Liver (tissue), 9 donors: ENCODE measurements around the gene RAB7A. TPM values are rescaled to one million over a fixed set of nuclear protein-coding genes. Genes with fewer than 3 reads are reported as not detected.

Experiments used
- DNase-seq: peaks from one replicate; pipeline ENCODE4 v3.0.0-alpha.2; 2017; ENCODE audit warnings: low spot score
- H3K27ac ChIP-seq, 2 donors: one replicate each; pipeline ENCODE4 v1.7.0; 2013; ENCODE audit warnings: inconsistent platforms in 2 of 2, low read length in 2 of 2, control low read depth in 1 of 2, low read depth in 1 of 2, mild to moderate bottlenecking in 1 of 2
- H3K27me3 ChIP-seq, 4 donors: one replicate each; pipeline versions ENCODE4 v1.6.1 to v1.7.0; 2013; ENCODE audit warnings: low read length in 3 of 4, inconsistent platforms in 1 of 4, mild to moderate bottlenecking in 1 of 4, moderate library complexity in 1 of 4; ENCODE audit not compliant: control insufficient read depth in 4 of 4, insufficient read depth in 4 of 4
- H3K36me3 ChIP-seq, 4 donors: one replicate each; pipeline versions ENCODE4 v1.6.1 to v1.7.0; 2013; ENCODE audit warnings: low read length in 3 of 4, mild to moderate bottlenecking in 3 of 4, low read depth in 1 of 4, moderate library complexity in 1 of 4; ENCODE audit not compliant: control insufficient read depth in 4 of 4, insufficient read depth in 3 of 4
- H3K4me1 ChIP-seq, 4 donors: one replicate each; pipeline versions ENCODE4 v1.6.1 to v1.7.0; 2013; ENCODE audit warnings: low read length in 3 of 4, mild to moderate bottlenecking in 3 of 4, moderate library complexity in 1 of 4; ENCODE audit not compliant: control insufficient read depth in 4 of 4, insufficient read depth in 4 of 4
- H3K4me3 ChIP-seq, 3 donors: one replicate each; pipeline versions ENCODE4 v1.6.1 to v1.7.0; 2013; ENCODE audit warnings: low read length in 3 of 3, control low read depth in 1 of 3, low read depth in 1 of 3, mild to moderate bottlenecking in 1 of 3
- H3K9ac ChIP-seq, 2 donors: one replicate each; pipeline ENCODE4 v1.7.0; 2013; ENCODE audit warnings: low read length in 2 of 2, mild to moderate bottlenecking in 2 of 2, moderate library complexity in 2 of 2, control low read depth in 1 of 2, low read depth in 1 of 2
- H3K9me3 ChIP-seq, 4 donors: one replicate each; pipeline versions ENCODE4 v1.6.1 to v1.7.0; 2013; ENCODE audit warnings: low read length in 3 of 4; ENCODE audit not compliant: control insufficient read depth in 4 of 4
- EGR1 ChIP-seq, 2 donors: IDR thresholded peaks; 2 replicates each; pipeline ENCODE4 v1.6.1; 2016 to 2018; ENCODE audit warnings: antibody characterized with exemption in 2 of 2, low read depth in 2 of 2
- FOXA1 ChIP-seq: IDR thresholded peaks from 2 replicates; pipeline ENCODE4 v1.6.1; 2016; ENCODE audit warnings: antibody characterized with exemption
- FOXA2 ChIP-seq: IDR thresholded peaks from 2 replicates; pipeline ENCODE4 v1.6.1; 2016; ENCODE audit warnings: antibody characterized with exemption
- GABPA ChIP-seq, 2 donors: IDR thresholded peaks in 1 of 2; conservative IDR thresholded peaks in 1 of 2; 2 replicates each; pipeline ENCODE4 v1.6.1; 2016; ENCODE audit warnings: antibody characterized with exemption in 2 of 2, mild to moderate bottlenecking in 1 of 2, moderate library complexity in 1 of 2
- HNF4A ChIP-seq, 2 donors: conservative IDR thresholded peaks; 2 replicates each; pipeline ENCODE4 v1.6.1; 2016; ENCODE audit warnings: antibody characterized with exemption in 2 of 2, mild to moderate bottlenecking in 2 of 2
- HNF4G ChIP-seq: IDR thresholded peaks from 2 replicates; pipeline ENCODE4 v1.6.1; 2016; ENCODE audit warnings: antibody characterized with exemption
- NR2F2 ChIP-seq: IDR thresholded peaks from 2 replicates; pipeline ENCODE4 v1.6.1; 2016; ENCODE audit warnings: antibody characterized with exemption
- RAD21 ChIP-seq, 2 donors: IDR thresholded peaks; 2 replicates each; pipeline ENCODE4 v1.6.1; 2016; ENCODE audit warnings: antibody characterized with exemption in 2 of 2, mild to moderate bottlenecking in 2 of 2
- SP1 ChIP-seq: IDR thresholded peaks from 2 replicates; pipeline ENCODE4 v1.6.1; 2018; ENCODE audit warnings: antibody characterized with exemption, mild to moderate bottlenecking
- WGBS: extraction: QIAGEN DNeasy Blood & Tissue Kit; methylation state at CpG from one replicate; pipeline ENCODE4 v1.1.7; 2013; 5-methylcytosine and 5-hydroxymethylcytosine counted together
- polyA plus RNA-seq, 2 donors: library from polyadenylated mRNA; stranded (reverse) in 1 of 2; unstranded in 1 of 2; fragments of 200-250 nt in 1 of 2; fragments of >200 nt in 1 of 2; fragmentation: Nextera tagmentation in 1 of 2; extraction: Ambion mirVana in 1 of 2; gene quantifications; one replicate each; pipeline versions ENCODE4 v1.2.1 to v1.2.3, GENCODE V29; 2013 to 2015
- total RNA-seq, 2 donors: library from RNA; depleted of rRNA; stranded (reverse); fragments of >200 nt; gene quantifications; one replicate each; pipeline ENCODE4 v1.2.3, GENCODE V29; 2014
- TF ChIP-seq, protein P1 (sequence below): IDR thresholded peaks from 2 replicates; pipeline ENCODE4 v1.6.1; 2016; ENCODE audit warnings: antibody characterized with exemption
- TF ChIP-seq, protein P2 (sequence below): IDR thresholded peaks from 2 replicates; pipeline ENCODE4 v1.6.1; 2016; ENCODE audit warnings: antibody characterized with exemption, mild to moderate bottlenecking
- TF ChIP-seq, protein P3 (sequence below): fragments of 150-350 bp; IDR thresholded peaks from 2 replicates; pipeline ENCODE4 v1.5.1; 2017; ENCODE audit warnings: improper control_type of control experiment, low read depth, low read length; ENCODE audit not compliant: missing input control
- TF ChIP-seq, protein P4 (sequence below): IDR thresholded peaks from 2 replicates; pipeline ENCODE4 v1.6.1; 2016; ENCODE audit warnings: antibody characterized with exemption
- donor health status: healthy.
- donor health status: healthy.
- donor health status: healthy.
- donor health status: healthy.
- donor health status: healthy.

RAB7A gene
- total and polyA plus RNA-seq, 4 donors = 34.6 to 90.6 (median 63.4) TPM

DNA sequence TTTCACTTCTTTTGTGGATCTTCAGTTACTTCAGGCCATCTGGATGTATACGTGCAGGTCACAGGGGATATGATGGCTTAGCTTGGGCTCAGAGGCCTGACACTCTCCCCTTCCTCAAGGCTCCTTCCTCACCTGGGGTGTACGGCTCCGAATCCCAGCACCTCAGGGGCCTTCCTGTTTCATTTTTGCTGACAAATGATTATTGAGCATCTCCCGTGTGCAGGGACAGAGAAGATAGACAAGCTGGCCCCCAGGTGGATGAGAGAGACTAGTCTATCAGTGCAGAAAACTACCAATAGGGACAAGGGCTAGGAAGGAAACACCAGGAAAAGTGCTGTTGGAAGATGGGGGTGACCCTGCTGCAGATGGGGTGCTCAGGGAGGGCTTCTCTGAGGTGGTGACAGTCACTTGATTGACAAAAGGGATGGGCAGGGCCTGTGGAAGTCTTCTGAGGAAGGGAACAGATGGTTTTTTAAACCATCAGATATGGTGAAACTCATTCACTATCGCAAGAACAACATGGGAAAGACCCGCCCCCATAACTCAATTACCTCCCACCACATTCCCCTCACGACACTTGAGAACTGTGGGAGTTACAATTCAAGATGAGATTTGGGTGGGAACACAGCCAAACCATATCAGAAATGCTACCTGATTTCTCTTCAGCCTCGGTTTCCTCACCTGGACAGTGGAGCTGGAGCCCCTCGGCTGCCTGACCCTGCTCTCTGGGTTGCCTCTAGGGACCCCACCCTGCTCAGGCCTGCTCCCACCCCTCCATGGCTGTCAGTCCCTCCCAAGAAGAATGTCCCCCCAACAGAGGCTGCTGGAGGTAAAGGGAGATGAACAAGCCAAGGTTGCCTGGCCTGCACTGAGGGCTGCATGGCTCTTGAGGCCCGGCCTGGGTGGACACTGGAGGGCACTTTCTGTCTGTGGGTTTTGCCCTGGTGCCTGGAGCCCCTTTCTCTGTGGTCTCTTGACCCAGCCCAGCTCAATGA, 116.2 kb downstream of the RAB7A start (continued):
- no peak for TF ChIP-seq EGR1 (IDR thresholded peaks at IDR 0.05; ENCODE audit: low read depth in 2 of 2)

DNA sequence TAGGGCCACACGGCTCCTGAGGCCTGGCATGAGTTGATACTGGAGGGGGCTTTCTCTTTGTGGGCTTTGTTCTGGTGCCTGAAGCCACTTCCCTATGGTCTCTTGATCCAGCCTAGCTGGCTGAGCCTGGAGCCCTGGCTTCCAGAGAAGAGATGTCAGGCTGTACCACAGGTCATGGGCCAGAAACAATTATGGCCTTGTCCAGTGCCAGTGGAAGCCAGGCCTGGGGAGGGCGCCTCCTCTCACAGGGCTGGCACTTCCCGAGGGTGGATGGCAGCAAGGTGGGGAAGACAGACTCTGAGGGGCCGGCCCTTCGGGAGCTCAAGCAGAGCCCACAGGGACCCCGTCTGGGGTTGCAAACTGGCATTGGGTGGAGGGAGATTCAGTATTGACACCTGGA, 118.5 kb downstream of the RAB7A start:
- Histone ChIP-seq H3K4me1 (peaks cover 2 to 12% (median 6%) of the 10 kb centered on the region in 4 donors), H3K4me3 (no peak overlapping the region), H3K27me3 (no peaks in the 10 kb centered on the region), H3K36me3 (no peaks in the 10 kb centered on the region), H3K9ac (no peak overlapping the region), H3K27ac (no peak overlapping the region), H3K9me3 (no peaks in the 10 kb centered on the region)
- TF ChIP-seq FOXA1 (no peak), HNF4G (no peak), HNF4A (conservative IDR thresholded peaks at IDR 0.05) (no peak)
- no peak for DNase-seq
- 96% methylated on average over 6 of the region's 6 CpGs for WGBS

DNA sequence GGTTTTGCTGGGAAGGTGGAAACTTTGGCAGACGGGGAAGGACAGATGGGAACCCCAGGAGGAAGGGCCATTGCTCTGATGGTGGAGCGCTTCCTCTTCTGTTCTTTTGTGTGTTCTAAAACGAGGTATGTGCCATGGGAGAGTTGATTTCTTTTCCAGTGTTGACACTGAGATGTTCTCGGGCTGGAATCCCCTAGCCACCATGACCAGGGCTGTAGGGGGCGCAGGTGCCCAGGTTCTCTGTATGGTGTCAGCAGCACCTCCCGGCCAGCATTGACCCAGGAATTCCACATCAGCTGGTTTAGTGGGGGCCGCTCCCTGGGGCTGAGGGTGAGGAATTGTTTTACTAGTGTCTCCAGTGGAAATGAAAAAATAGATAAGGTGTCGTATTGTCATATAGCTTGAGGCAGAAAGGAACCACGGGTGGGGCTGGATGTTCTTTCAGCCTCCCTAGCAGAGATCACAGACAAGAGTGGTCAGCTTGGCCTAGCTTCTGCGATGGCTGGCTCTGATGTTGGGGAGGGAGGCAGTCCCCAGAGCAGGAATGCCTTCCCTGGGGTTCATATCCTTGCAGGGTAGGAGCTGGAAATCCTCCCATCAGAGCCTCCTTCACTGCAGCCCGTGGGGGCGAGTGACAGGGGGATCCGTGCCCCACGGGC, 119.3 kb downstream of the RAB7A start:
- Histone ChIP-seq H3K4me1 (peaks cover 2 to 12% (median 6%) of the 10 kb centered on the region in 4 donors), H3K36me3 (no peaks in the 10 kb centered on the region), H3K9me3 (no peaks in the 10 kb centered on the region), H3K9ac (no peak overlapping the region), H3K4me3 (peak overlapping the region in 2 of 3 donors; percentile 45 to 55), H3K27me3 (no peaks in the 10 kb centered on the region), H3K27ac (no peak overlapping the region)
- TF ChIP-seq FOXA1 = no peak
- TF ChIP-seq EGR1 (IDR thresholded peaks at IDR 0.05; ENCODE audit: low read depth in 2 of 2) = no peak
- TF ChIP-seq, protein P1, sequence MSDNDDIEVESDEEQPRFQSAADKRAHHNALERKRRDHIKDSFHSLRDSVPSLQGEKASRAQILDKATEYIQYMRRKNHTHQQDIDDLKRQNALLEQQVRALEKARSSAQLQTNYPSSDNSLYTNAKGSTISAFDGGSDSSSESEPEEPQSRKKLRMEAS = no peak
- no peak for TF ChIP-seq SP1
- WGBS = 56% methylated on average over 14 of the region's 14 CpGs
- no peak for DNase-seq

DNA sequence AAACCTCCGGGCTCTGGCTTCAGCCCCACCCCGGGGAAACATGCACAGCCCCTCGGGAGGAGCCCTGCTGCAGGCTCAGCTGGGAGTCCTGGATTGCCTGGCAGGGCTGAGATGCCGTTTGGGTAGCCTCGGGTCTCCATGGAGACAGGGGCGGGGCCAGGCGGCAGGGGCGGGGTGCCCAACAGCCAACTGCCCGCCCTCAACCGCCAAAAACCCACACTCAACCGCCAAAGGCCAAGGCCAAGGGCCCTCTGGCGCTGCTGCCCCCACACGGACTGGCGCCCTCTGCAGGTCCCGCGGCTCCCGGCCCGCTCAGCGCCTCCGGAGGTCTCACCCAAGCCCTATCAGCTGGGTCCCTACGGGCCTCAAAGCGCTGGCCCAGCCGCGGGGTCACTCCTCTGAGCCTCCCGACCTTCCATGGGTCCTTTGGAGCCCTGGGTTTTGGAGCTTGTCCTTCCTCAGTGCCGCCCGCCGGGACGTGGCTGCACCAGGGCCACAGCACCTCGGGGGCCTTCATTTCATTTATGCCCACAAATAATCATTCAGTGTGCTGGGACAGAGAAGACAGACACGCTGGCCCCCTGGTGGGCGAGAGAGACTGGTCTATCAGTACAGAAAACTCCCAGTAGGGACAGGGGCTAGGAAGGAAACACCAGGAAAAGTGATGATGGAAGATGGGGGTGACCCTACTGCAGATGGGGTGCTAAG, 119.9 kb downstream of the RAB7A start:
- H3K27ac ChIP-seq = no peak overlapping the region
- no peaks in the 10 kb centered on the region for H3K27me3 ChIP-seq
- H3K9me3 ChIP-seq = no peaks in the 10 kb centered on the region
- peaks cover 2 to 12% (median 6%) of the 10 kb centered on the region in 4 donors for H3K4me1 ChIP-seq
- H3K4me3 ChIP-seq = peak overlapping the region in 2 of 3 donors; percentile 45 to 55
- H3K9ac ChIP-seq = no peak overlapping the region
- peak; percentile 95 for DNase-seq
- 7% methylated on average over 32 of the region's 32 CpGs for WGBS
- no peaks in the 10 kb centered on the region for H3K36me3 ChIP-seq
- TF ChIP-seq EGR1 (IDR thresholded peaks at IDR 0.05; ENCODE audit: low read depth in 2 of 2) (no peak), HNF4G (peak; percentile 44), SP1 (peak; percentile 51), RAD21 (IDR thresholded peaks at IDR 0.05) (peak; percentile 67 to 76), GABPA (IDR thresholded peaks at IDR 0.05 in 1 of 2, conservative IDR thresholded peaks at IDR 0.05 in 1 of 2) (no peak), FOXA1 (no peak), FOXA2 (no peak), HNF4A (conservative IDR thresholded peaks at IDR 0.05) (peak; percentile 64 to 80), NR2F2 (peak; percentile 62)
- TF ChIP-seq, protein P2, sequence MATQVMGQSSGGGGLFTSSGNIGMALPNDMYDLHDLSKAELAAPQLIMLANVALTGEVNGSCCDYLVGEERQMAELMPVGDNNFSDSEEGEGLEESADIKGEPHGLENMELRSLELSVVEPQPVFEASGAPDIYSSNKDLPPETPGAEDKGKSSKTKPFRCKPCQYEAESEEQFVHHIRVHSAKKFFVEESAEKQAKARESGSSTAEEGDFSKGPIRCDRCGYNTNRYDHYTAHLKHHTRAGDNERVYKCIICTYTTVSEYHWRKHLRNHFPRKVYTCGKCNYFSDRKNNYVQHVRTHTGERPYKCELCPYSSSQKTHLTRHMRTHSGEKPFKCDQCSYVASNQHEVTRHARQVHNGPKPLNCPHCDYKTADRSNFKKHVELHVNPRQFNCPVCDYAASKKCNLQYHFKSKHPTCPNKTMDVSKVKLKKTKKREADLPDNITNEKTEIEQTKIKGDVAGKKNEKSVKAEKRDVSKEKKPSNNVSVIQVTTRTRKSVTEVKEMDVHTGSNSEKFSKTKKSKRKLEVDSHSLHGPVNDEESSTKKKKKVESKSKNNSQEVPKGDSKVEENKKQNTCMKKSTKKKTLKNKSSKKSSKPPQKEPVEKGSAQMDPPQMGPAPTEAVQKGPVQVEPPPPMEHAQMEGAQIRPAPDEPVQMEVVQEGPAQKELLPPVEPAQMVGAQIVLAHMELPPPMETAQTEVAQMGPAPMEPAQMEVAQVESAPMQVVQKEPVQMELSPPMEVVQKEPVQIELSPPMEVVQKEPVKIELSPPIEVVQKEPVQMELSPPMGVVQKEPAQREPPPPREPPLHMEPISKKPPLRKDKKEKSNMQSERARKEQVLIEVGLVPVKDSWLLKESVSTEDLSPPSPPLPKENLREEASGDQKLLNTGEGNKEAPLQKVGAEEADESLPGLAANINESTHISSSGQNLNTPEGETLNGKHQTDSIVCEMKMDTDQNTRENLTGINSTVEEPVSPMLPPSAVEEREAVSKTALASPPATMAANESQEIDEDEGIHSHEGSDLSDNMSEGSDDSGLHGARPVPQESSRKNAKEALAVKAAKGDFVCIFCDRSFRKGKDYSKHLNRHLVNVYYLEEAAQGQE = no peak
- TF ChIP-seq, protein P1 = no peak
- TF ChIP-seq, protein P3, sequence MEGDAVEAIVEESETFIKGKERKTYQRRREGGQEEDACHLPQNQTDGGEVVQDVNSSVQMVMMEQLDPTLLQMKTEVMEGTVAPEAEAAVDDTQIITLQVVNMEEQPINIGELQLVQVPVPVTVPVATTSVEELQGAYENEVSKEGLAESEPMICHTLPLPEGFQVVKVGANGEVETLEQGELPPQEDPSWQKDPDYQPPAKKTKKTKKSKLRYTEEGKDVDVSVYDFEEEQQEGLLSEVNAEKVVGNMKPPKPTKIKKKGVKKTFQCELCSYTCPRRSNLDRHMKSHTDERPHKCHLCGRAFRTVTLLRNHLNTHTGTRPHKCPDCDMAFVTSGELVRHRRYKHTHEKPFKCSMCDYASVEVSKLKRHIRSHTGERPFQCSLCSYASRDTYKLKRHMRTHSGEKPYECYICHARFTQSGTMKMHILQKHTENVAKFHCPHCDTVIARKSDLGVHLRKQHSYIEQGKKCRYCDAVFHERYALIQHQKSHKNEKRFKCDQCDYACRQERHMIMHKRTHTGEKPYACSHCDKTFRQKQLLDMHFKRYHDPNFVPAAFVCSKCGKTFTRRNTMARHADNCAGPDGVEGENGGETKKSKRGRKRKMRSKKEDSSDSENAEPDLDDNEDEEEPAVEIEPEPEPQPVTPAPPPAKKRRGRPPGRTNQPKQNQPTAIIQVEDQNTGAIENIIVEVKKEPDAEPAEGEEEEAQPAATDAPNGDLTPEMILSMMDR = peak; percentile 48
- TF ChIP-seq, protein P4, sequence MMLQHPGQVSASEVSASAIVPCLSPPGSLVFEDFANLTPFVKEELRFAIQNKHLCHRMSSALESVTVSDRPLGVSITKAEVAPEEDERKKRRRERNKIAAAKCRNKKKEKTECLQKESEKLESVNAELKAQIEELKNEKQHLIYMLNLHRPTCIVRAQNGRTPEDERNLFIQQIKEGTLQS = no peak
